K562 (cell line): ENCODE results near the gene HRG. TPM values are rescaled to one million over a fixed set of nuclear protein-coding genes. Genes with fewer than 3 reads are reported as not detected.

ENCODE experiments used
- ATAC-seq: fragments of 200-7000 bp; cut with Tn5 transposase; 3 replicates; pipeline ENCODE4 v1.9.1; 2020; ENCODE audit warnings: moderate library complexity
- BruUV-seq: library from RNA; stranded (reverse); fragments of 400-500 nt; replicated peaks from 2 replicates; lab custom pipeline; 2021; lab: Mats Ljungman, UMichigan
- CTCF ChIA-PET: fragments of 300-600 bp; formaldehyde crosslinking; extraction: SDS; loops from one replicate; lab custom pipeline; 2021; ENCODE audit warnings: low intra/inter-chr PET ratio; lab: Yijun Ruan, JAX
- POLR2A ChIA-PET: fragments of 300-600, 350-650 bp; sonication (Branson Sonifier 250); formaldehyde crosslinking; extraction: SDS; loops from one replicate; lab custom pipeline; 2021; ENCODE audit warnings: antibody characterized with exemption, inconsistent platforms; lab: Yijun Ruan, JAX
- DNase-seq, 4 experiments: peaks; one replicate each; pipeline versions ENCODE4 v3.0.0 to v3.0.0-alpha.2; 2011 to 2018; ENCODE audit warnings: low spot score in 3 of 4, mixed read lengths in 3 of 4; ENCODE audit errors: extremely low read depth in 1 of 4
- FAIRE-seq: peaks from 2 replicates; lab custom pipeline; 2011; peaks lifted over from hg19 to GRCh38; lab: Jason Lieb, UNC
- H2AFZ ChIP-seq: 2 replicates; pipeline ENCODE4 v1.6.0; 2011; ENCODE audit warnings: low read depth, low read length, control low read depth, inconsistent platforms
- H3K27ac ChIP-seq: fragments of 200-600 bp; 3 replicates; pipeline ENCODE4 v1.8.0; 2011; ENCODE audit warnings: low read depth, mild to moderate bottlenecking, control low read depth, inconsistent platforms, low read length, moderate library complexity, mixed read lengths; ENCODE audit errors: extremely low read depth
- H3K27me3 ChIP-seq, 2 experiments: fragments of 300-600 bp in 1 of 2; 2 replicates in 1 of 2; 3 replicates in 1 of 2; pipeline versions ENCODE4 v1.6.0 to v1.8.0; 2011; ENCODE audit warnings: inconsistent platforms in 2 of 2, low read length in 2 of 2, mild to moderate bottlenecking in 1 of 2, mixed read lengths in 1 of 2, moderate library complexity in 1 of 2; ENCODE audit not compliant: control insufficient read depth in 2 of 2, insufficient read depth in 2 of 2
- H3K36me3 ChIP-seq: fragments of 300-600 bp; 3 replicates; pipeline ENCODE4 v1.8.0; 2011; ENCODE audit warnings: mild to moderate bottlenecking, low read length, inconsistent platforms; ENCODE audit not compliant: control insufficient read depth, insufficient read depth
- H3K4me1 ChIP-seq, 2 experiments: fragments of 200-600 bp in 1 of 2; replicated peaks in 1 of 2; 2 replicates in 1 of 2; 3 replicates in 1 of 2; pipeline versions ENCODE4 v1.5.1 to v1.8.0; 2011; ENCODE audit warnings: inconsistent platforms in 2 of 2, low read length in 2 of 2, mild to moderate bottlenecking in 1 of 2, mixed read lengths in 1 of 2, moderate library complexity in 1 of 2; ENCODE audit not compliant: control insufficient read depth in 2 of 2, insufficient read depth in 2 of 2
- H3K4me2 ChIP-seq: 2 replicates; pipeline ENCODE4 v1.6.1; 2011; ENCODE audit warnings: low read length, control low read depth, inconsistent platforms, mixed read lengths; ENCODE audit not compliant: insufficient read depth
- H3K4me3 ChIP-seq: fragments of 200-600 bp; sonication (generic), shearing (Covaris generic); 2 replicates; pipeline ENCODE4 v1.5.1; 2016; ENCODE audit warnings: control low read depth, inconsistent platforms
- H3K79me2 ChIP-seq: fragments of 200-600 bp; 3 replicates; pipeline ENCODE4 v1.8.0; 2011; ENCODE audit warnings: low read length, inconsistent platforms; ENCODE audit not compliant: control insufficient read depth, insufficient read depth
- H3K9ac ChIP-seq, 2 experiments: 2 replicates each; pipeline versions ENCODE4 v1.6.0 to v1.6.1; 2011; ENCODE audit warnings: low read depth in 2 of 2, low read length in 2 of 2, control low read depth in 1 of 2, inconsistent platforms in 1 of 2, mild to moderate bottlenecking in 1 of 2, mixed read lengths in 1 of 2; ENCODE audit not compliant: insufficient read depth in 1 of 2
- H3K9me1 ChIP-seq: one replicate; pipeline ENCODE4 v1.6.0; 2011; ENCODE audit warnings: inconsistent platforms, mild to moderate bottlenecking, low read length, moderate library complexity; ENCODE audit not compliant: control insufficient read depth, insufficient read depth
- H3K9me3 ChIP-seq: replicated peaks from 2 replicates; pipeline ENCODE4 v1.5.1; 2011; ENCODE audit warnings: low read depth, low read length, inconsistent platforms; ENCODE audit not compliant: control insufficient read depth, insufficient read depth
- H4K20me1 ChIP-seq: replicated peaks from 2 replicates; pipeline ENCODE4 v1.6.1; 2011; ENCODE audit warnings: low read length, inconsistent platforms, mixed read lengths; ENCODE audit not compliant: control insufficient read depth, insufficient read depth
- CEBPB ChIP-seq: fragments of 450-650 bp; IDR thresholded peaks from 2 replicates; pipeline ENCODE4 v1.6.1; 2016; ENCODE audit warnings: missing genetic modification characterization, missing compliant biosample characterization
- CREB5 ChIP-seq: fragments of 250-450 bp; sonication (Bioruptor Pico); IDR thresholded peaks from 2 replicates; pipeline ENCODE4 v1.5.0; 2020; ENCODE audit warnings: mild to moderate bottlenecking
- FOSL1 ChIP-seq: fragments of 200-800 bp; sonication (Bioruptor generic); conservative IDR thresholded peaks from 2 replicates; pipeline ENCODE4 v1.6.1; 2016; ENCODE audit warnings: missing genetic modification characterization, missing compliant biosample characterization
- FOXK2 ChIP-seq, 2 experiments: fragments of 450-650 bp; IDR thresholded peaks in 1 of 2; conservative IDR thresholded peaks in 1 of 2; 2 replicates each; pipeline ENCODE4 v1.6.1; 2016; ENCODE audit warnings: low read depth in 2 of 2, mild to moderate bottlenecking in 1 of 2
- MXI1 ChIP-seq: IDR thresholded peaks from 2 replicates; pipeline ENCODE4 v1.6.1; 2011; ENCODE audit warnings: low read depth, mild to moderate bottlenecking, improper control_type of control experiment, low read length
- NFIX ChIP-seq: fragments of 250-450 bp; sonication (Bioruptor Pico); IDR thresholded peaks from 2 replicates; pipeline ENCODE4 v1.4.0; 2020; ENCODE audit warnings: low read depth, mild to moderate bottlenecking, moderate library complexity
- PBX2 ChIP-seq, 2 experiments: IDR thresholded peaks in 1 of 2; conservative IDR thresholded peaks in 1 of 2; 2 replicates each; pipeline ENCODE4 v1.6.1; 2016; ENCODE audit warnings: low read depth in 2 of 2, mild to moderate bottlenecking in 1 of 2, missing compliant biosample characterization in 1 of 2, missing genetic modification characterization in 1 of 2, moderate library complexity in 1 of 2
- U2AF1 ChIP-seq: fragments of 200-400 bp; formaldehyde crosslinking; optimal IDR thresholded peaks from 2 replicates; pipeline ENCODE3; 2017; ENCODE audit warnings: mild to moderate bottlenecking, low read depth, low read length, moderate library complexity
- ZC3H11A ChIP-seq: IDR thresholded peaks from 2 replicates; pipeline ENCODE4 v1.6.1; 2012; ENCODE audit warnings: low read depth, low read length, improper control_type of control experiment
- ZNF41 ChIP-seq: fragments of 250-450 bp; sonication (Bioruptor Pico); conservative IDR thresholded peaks from 2 replicates; pipeline ENCODE4 v1.4.0; 2020; ENCODE audit warnings: mild to moderate bottlenecking
- WGBS: fragments of 100-300 bp; shearing (Covaris generic); methylation state at CpG from one replicate; pipeline ENCODE4 v1.1.6; 2016; ENCODE audit warnings: low coverage, mixed read lengths; ENCODE audit not compliant: insufficient coverage; ENCODE audit errors: missing lambda C conversion rate; 5-methylcytosine and 5-hydroxymethylcytosine counted together
- in situ Hi-C: fragments of 300-500 bp; cut with MboI; formaldehyde crosslinking; loops from 4 replicates; pipeline ENCODE4 v1.15.0; 2018; ENCODE audit warnings: inconsistent platforms, mixed read lengths
- intact Hi-C: fragments of 100-400 bp; cut with micrococcal nuclease; formaldehyde crosslinking; loops from 2 replicates; pipeline ENCODE4 v1.14.2; 2022
- polyA plus RNA-seq, 8 experiments: library from polyadenylated mRNA; depleted of rRNA in 4 of 8; stranded (reverse) in 5 of 8; unstranded in 3 of 8; fragments of >200 nt; fragmentation: Nextera tagmentation in 2 of 8; fragmentation: Illumina TruSeq in 1 of 8; extraction: Ambion mirVana in 2 of 8; extraction: Trizol in 1 of 8; gene quantifications; 2 replicates each; pipeline versions ENCODE4 v1.2.1 to v1.2.3, GENCODE V29; 2011 to 2014; ENCODE audit warnings: inconsistent platforms in 1 of 8, missing spikeins in 1 of 8
- total RNA-seq, 7 experiments: library from RNA; depleted of rRNA in 6 of 7; stranded (reverse); fragments of >200 nt in 6 of 7; fragmentation: Illumina TruSeq in 2 of 7; extraction: Trizol in 2 of 7; gene quantifications; 2 replicates each; pipeline versions ENCODE4 v1.2.1 to v1.2.3, GENCODE V29; 2011 to 2021; ENCODE audit warnings: low replicate concordance in 1 of 7

The HRG gene
- total and polyA plus RNA-seq, 9 of the 15 experiments (the other 6 are each of a cell fraction or from before 2014, with no cell fraction given), result not detected

GRCh38 chr3:186651678-186652215, 14.1 kb upstream of the HRG start:
- Histone ChIP-seq H3K79me2 (no peaks in the 10 kb centered on the region), H3K9ac (no peak overlapping the region), H4K20me1 (no peaks in the 10 kb centered on the region), H3K4me1 (no peaks in the 10 kb centered on the region), H3K9me3 (no peaks in the 10 kb centered on the region), H3K4me2 (no peak overlapping the region), H2AFZ (no peak overlapping the region), H3K27ac (no peak overlapping the region), H3K36me3 (no peaks in the 10 kb centered on the region), H3K4me3 (no peak overlapping the region), H3K27me3 (peaks cover 8 to 31% of the 10 kb centered on the region in 2 experiments)
- FAIRE-seq, result no peak
- intact Hi-C loops, result no loop called here
- no TSS peak for BruUV-seq
- POLR2A ChIA-PET, result interaction anchor here (1.0 to 1.6 kb wide), 2 partner anchors 22 to 25 kb away, joined by 3 to 6 read pairs; no protein-coding TSS in a partner anchor
- TF ChIP-seq ZNF41 (CRISPR knock-in tag) (no peak), FOXK2 (conservative IDR thresholded peaks at IDR 0.05 in 1 of 2, IDR thresholded peaks at IDR 0.05 in 1 of 2; ENCODE audit: low read depth in 2 of 2) (no peak), CEBPB (tag) (peak; percentile 27; the same call in 1 of the 2 replicates)
- TF ChIP-seq, all 486 proteins: peak for 1
- no peak for ATAC-seq
- 8% methylated on average over 3 of the region's 3 CpGs for WGBS
- in situ Hi-C loops, result no loop called here
- no peak for DNase-seq
- CTCF ChIA-PET, result no interaction called here
- H3K9me1 ChIP-seq, result no peaks in the 10 kb centered on the region

GRCh38 chr3:186653080-186653707, 12.6 kb upstream of the HRG start:
- H3K9me3 ChIP-seq, result no peaks in the 10 kb centered on the region
- DNase-seq (no peak), ATAC-seq (no peak), FAIRE-seq (no peak)
- no peak overlapping the region for H3K4me3 ChIP-seq
- no peaks in the 10 kb centered on the region for H3K9me1 ChIP-seq
- intact Hi-C loops (no loop called here), in situ Hi-C loops (no loop called here)
- no peaks in the 10 kb centered on the region for H3K79me2 ChIP-seq
- 6% methylated on average over 7 of the region's 7 CpGs for WGBS
- H3K36me3 ChIP-seq, result no peaks in the 10 kb centered on the region
- H3K4me2 ChIP-seq, result no peak overlapping the region
- BruUV-seq, result no TSS peak
- TF ChIP-seq U2AF1 (no peak), NFIX (CRISPR knock-in tag) (no peak), CREB5 (CRISPR knock-in tag) (no peak), PBX2 (CRISPR knock-in tag; IDR thresholded peaks at IDR 0.05; ENCODE audit: low read depth) (no peak), PBX2 (tag; conservative IDR thresholded peaks at IDR 0.05; ENCODE audit: low read depth) (no peak), ZC3H11A (no peak), MXI1 (no peak), FOSL1 (tag) (no peak)
- POLR2A ChIA-PET, result interaction anchor here (1.5 to 2.2 kb wide), 3 partner anchors 10 to 131 kb away, joined by 6 to 7 read pairs (median 7); no protein-coding TSS in a partner anchor
- H3K27ac ChIP-seq, result no peak overlapping the region
- peaks cover 11 to 41% of the 10 kb centered on the region in 2 experiments for H3K27me3 ChIP-seq
- H3K4me1 ChIP-seq, result no peaks in the 10 kb centered on the region
- no peaks in the 10 kb centered on the region for H4K20me1 ChIP-seq
- CTCF ChIA-PET, result no interaction called here
- H2AFZ ChIP-seq, result no peak overlapping the region
- no peak overlapping the region for H3K9ac ChIP-seq
